GM20431 (cell line): ENCODE measurements around the gene CNIH3.

Experiments
- in situ Hi-C: fragments of 300-500 bp; cut with MseI, MboI; formaldehyde crosslinking; loops from one replicate; pipeline ENCODE4 v1.15.0; 2020; ENCODE audit warnings: low sequenced_read_pairs; ENCODE audit not compliant: unreplicated experiment

CNIH3 gene

DNA sequence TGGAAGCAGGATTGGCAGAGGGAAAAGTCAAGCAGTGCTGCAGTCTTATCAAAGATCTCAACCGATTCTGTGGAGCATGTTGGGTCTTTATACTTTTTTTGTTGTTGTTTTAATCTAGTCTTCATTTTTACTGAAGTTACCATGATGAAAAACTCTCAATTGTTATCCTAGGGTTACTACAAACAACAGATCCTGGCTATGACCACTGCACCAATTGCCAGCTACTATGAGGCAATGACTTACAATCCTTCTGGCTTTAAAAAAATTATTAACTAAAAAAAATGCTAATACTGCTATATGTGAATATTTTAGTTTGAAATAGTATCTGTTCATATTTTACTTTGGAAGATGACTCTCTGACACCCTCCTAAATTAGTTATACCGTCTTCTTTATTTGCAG lies 145.9 kb downstream of the CNIH3 start:
- in situ Hi-C loops = no loop called here

DNA sequence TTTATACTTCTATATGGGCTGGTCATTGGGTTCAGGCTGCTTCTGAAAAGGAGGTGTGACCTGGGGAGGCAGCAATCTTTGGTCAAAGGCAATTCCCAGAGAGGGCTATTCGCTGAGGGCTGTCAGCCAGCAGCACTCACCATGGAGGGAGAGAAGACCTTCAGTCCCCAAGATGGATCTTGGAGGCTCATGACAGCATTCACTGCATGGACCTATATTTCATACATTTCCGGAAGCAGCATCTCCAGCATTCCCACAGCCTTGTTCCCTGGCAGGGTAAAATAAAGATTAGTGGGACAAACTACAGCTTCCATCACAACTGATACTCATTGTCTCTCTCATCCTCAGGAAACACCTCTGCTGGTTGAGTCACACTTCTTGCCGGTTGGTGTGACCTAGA lies 146.6 kb downstream of the CNIH3 start:
- in situ Hi-C loops = no loop called here

DNA sequence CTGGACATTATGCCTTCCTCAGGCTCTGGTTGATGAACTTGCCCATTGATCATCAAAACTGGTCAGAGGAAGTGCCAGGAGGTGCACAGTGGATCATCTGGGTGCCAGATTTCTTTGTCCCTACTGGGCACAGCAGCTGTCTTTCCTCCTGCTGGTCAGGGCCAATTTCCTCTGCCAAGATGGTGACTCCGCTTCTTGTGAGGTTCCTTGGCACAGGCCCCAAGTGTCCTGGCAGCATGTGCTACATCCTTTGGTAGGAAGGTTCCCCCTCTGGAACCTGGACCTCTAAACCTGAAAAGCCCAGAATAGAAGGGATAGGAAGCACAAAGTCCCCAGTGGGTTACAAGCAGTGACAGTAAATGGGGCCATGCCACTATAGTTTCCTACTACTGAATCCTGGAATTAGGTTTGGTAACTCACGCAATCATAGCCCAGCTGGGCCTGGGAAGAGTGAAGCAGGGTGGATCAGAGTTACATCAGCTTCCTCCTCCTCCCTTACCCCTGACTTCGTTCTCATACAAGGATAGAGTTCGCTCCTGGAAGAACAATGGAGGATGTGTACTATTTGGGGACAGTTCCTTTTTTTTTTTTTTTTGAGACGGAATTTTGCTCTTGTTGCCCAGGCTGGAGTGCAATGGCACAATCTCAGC lies 147.1 kb downstream of the CNIH3 start:
- in situ Hi-C loops = no loop called here

DNA sequence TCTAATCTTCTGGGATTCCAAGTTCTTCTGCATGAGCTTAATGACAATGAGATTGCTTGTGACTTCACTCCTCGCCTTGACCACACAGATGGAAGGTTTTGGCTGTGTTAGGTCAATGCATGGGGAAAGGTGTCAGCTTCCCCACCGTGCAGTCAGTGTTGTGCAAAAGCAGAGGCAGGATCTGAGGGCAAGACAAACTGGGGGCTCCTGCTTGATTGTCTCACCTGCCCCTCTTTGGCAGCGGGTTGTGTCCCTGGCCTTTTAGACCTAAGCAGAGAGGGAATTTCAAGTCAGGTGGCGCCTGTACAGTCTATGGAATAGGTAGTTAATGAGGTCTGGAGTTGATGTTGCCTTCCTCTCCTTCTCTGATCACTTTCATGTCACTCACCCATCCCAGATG lies 150.1 kb downstream of the CNIH3 start:
- in situ Hi-C loops = no loop called here

DNA sequence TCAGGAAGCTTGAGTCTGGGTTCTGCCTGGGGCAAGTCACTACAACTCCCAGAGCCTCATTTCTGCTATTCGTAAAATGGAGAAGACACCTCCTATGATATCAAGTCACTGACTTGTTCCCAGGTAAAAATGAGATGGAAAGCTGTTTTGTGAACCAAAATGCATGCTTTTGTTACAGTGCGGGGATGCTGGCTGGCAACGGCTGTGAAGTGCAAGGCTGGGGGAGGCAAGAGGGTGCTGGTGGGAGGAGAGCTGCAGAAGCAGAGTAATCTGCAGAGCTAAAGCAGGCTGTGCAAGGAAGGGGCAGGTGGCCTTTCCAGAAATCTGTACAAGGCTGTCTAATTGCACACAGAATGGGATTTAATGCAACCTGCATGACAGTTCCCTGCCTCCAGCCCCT lies 150.9 kb downstream of the CNIH3 start:
- in situ Hi-C loops = no loop called here

DNA sequence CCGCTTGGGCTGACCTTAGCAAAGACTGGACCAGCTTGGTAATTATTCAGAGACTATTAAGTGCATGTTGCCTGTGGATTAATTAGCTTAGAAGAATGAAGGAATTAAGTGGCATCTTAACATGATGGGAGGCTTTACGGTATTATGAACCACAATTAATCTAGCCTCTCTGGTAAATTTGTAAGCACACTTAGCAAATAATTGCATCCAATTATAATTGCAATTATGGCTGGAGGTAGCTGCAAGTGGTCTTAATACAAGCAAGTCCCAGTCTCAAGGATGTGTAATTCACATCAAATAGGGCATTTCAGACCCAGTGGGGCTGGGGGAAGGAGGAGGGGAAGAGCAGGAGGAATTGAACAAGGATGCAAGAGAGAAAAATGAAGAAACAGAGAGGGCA lies 151.6 kb downstream of the CNIH3 start:
- in situ Hi-C loops = no loop called here

DNA sequence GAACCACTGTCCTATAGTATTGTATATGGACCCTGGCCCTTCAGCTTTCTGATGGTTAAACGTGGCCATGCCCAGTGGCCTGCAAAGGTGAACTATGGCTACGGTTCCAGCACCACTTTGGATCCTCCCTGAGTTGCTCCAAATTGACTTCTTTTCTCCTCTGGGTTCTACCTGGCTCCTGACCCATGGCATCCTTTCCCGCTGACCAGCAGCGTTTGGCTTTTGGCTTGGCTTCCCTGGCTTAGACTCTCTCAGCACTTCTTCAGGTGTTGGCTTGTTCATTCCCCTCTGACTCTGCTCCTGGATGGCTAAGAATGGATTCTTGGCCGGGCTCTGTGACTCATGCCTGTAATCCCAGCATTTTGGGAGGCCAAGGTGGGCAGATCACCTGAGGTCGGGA lies 152.9 kb downstream of the CNIH3 start:
- in situ Hi-C loops = no loop called here

DNA sequence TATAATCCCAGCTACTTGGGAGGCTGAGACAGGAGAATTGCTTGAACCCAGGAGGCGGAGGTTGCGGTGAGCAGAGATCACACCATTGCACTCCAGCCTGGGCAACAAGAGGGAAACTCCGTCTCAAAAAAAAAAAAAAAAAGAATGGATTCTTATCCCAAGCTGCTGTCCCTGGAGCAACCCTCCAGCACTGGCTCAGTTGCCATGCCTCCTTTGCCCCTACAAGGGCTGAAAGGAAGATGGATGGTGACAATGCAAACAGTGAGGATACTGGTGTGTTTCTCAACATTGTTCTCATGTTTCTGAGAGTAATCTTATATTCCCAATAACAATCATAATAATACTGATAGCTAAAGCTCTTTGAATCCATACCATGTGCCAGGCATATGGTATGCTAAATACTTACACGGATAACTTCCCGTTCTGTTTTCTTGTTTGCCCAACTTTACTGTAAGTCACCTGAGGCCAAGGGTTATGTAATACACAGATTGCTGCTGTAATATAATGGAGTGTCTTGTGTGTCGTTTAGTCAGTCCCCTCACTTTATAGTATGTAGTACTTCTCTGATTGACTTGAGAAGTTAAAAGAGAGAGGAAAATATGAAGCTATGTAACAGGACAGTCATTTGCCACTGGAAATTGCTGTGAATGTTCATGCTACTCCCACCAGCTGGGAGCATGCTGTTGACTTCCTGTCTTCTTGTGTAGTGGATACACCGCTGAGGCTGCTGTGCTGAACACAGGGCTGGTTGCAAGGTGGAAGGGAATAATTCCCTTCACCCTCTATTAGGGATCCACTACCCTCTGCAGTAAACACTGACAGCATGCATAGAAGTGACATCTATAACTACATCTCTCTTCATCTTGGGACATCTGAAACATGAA lies 153.6 kb downstream of the CNIH3 start:
- in situ Hi-C loops = no loop called here

DNA sequence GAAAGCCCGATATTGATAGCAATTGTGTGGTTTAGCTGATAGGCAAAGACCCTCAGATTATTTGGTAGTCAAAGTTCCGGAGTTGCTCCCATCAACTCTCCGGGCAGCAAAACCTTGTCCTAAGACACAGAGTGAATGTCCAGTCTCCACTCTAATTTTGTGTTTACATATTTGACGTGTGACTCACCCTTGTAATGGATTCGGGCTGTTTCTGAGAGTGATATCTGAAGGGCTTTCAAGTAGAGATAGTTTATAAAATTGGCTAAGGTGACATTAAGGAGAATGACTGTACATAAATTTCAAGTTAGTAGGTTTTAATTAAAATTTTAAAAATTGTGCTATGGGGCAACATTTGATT lies 154.2 kb downstream of the CNIH3 start:
- in situ Hi-C loops = no loop called here

DNA sequence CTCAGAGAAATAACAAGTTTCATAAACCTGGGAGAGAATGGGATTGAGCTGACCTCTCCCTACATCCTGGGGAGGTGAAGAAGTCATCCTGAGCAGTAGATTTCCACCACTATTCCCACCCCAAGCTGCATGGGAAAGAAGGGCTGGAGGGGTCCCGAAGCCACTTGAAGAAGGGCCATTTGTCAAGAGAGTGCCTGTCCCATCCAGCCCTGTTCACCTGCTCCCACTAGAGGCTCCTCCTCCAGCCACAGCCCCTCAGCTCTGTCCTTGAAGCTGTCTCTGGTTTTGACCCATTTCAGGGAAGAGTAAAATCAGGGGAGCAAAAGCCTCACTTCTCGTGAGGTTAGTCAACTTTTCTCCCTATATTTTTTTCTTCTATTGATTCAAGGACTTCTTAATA lies 157.5 kb downstream of the CNIH3 start:
- in situ Hi-C loops = no loop called here

DNA sequence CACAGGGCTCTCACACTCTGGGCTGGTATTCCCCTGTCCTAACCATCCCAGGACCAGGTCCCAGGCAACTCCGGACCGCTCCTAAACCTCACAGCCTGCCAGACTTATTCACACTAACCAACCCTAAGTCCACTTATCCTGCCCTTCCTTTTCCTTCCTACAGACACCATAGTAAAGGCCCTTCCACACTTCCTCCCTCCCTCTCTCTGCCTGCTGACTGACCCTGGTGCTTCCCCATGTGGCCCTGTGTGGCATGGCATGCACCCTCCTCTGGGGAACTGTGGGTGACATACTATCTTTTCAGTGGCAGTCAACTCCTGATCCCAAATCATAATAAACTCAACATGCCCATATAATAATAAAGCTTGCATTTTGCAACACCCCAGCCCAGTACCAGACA lies 158.3 kb downstream of the CNIH3 start:
- in situ Hi-C loops = no loop called here

DNA sequence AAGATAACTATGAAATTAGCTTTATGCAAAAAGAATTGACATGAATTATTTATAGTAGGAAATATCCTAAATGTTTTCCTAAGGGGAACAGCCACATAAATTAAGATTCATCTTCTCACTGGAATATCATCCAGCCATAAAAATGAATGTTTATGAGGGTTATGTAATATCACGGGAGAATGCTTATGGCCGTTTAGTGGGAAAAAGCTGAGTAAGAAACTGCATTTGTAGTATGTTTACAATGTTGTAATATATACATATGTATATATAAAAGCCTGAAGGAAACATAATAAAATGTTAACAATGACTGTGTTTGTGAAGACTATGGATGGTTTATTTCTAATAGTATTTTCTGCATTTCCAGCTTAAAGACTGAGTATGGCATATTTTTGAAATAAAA lies 161.1 kb downstream of the CNIH3 start:
- in situ Hi-C loops = no loop called here

DNA sequence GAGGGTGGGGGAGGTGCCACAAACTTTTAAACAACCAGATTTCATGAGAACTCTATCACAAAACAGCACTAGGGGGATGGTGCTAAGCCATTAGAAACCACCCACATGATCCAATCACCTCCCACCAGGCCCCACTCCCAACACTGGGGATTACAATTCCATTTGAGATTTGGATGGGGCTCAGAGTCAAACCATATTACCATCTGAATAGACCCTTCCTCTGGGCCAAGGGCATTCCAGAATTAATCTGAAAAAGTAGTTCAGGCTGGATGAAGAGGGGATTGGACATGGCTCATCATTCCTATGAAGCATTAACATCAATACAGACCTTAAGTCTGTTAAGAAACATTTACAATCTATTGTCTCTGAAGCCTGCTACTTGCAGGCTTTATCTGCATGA lies 163.4 kb downstream of the CNIH3 start:
- in situ Hi-C loops = no loop called here

DNA sequence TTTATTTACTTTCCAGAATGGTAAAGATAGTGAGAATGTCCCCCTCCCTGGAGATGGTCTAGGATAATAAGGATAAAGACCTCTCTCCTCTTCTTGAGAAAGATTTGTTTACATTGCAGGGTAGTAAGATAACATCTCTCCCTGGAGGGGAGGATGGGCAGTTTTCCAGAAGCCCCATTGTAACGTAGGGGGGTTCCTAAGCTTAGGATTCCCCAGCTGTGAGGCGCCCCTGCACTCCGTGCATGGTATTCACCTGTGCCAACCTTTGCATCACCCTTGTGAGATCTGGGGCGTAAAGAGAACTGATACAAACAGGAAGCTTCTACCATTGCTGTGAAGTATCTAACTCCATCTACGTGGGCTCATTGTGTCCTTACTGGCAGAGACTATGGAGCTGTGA lies 164.6 kb downstream of the CNIH3 start:
- in situ Hi-C loops = no loop called here

DNA sequence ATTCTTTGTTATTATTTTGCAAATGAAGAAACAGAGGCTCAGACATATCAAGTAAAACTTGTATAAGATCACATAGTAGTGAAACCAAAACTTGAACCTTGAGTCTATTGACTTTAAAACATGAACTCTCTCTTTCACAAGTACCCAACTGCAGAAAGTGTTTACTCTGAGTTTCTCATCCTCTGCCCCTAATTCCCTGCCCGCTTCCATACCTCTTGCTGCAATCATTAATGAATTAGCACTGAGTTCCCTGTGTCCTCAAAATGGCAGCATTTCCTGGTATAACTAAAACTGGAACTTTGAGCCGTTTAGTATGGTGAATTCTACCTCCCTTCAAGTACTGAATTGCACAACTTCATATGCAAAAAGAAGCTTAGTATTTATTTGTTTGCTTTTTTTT lies 165.7 kb downstream of the CNIH3 start:
- in situ Hi-C loops = no loop called here

DNA sequence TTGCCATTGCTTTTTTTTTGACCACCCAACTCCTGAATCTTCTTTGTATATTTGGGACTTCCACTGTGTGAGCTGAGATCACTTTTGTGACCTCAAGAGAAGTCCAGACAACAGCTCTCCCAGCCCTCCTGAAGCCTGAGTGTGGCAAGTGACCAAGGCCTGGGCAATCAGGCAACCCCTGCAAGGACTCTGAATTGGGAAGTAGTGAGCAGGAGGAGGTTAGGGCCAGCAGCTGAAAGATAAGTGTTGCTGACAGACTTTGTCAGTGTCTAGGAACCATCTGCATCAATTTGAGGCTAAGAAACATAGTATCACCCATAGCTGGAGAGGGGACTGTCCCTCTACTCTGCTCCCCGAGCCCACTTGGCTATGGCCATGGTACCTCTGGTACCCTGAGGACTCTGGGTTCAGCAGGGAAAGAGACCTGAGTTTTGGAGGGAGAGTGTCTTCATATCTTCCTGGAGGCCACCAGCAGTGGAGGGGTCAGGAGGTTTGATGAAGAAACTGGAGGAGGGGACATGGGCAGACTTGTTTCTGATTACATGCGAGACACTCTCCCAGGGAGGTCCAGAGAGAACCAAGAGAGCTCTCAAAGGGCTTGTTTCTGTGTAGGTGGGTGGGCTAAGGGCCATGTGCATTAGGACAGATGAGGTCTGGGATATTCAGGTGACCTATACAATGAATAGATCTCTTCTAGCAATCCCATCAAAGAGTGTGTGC lies 166.3 kb downstream of the CNIH3 start:
- in situ Hi-C loops = no loop called here

DNA sequence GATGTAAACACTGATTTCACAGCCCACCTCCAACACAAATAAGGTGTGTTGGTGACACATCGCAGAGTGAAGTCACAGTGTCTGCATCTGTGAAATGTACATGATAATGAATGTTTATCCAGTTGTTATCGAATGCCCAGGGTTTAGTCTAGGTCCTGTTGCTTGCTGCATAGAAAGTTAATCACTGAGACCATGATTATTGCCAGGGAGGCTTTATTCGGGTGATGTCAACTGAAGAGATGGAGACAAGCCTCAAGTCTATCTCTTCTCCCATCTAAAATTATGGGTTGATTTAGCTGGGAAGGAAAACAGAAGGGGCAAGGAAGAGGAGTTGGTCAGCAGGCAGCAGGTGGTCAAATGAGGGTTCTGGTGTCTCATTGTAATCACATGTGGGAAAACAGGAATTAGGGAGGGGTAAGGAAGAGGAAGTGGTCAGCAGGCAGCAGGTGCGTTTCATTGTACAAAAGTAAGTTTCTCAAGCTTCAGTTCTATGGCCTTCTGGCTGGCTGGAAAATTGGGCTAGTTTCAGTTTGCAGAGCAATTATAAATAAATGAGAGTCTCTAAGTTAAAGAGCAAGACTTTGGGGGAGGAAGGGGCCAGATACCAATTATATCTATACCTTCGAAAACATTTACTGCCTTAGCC lies 167.0 kb downstream of the CNIH3 start:
- in situ Hi-C loops = no loop called here

DNA sequence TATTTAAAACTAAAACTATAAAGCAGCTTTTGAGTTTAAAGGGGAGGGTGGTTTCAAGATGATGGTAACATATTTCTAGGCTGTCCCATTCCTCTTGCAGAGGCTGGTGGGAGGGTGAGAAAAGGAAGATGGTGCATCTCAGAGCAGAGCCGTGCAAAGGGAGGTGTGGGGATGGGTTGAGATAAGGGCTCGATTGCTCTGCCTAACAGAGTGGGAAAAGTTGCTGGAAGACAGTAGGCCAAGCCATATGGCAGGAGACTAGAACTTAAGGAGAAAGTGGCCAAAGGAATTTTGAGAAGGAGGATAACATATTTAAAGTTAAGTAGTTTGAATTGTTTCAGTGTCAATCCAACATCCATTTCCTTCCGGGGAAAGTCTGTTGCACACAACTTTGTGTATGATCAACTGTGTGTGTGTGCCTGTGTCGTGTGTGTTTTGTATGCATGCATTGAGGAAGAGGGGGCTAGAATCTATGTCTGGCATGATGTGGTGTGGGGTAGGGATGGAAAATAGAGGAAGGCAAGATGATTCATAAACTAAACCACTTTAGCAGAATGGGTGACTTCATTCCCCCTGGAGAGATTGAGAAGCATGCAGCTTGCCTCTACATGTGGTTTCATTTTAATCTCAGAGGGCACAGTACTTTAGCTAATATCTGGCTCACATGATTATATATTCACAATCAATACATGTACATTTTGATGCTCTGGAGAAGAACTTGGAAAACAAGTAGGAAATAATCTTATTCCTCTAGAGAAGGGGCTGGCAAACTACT lies 168.3 kb downstream of the CNIH3 start:
- in situ Hi-C loops = no loop called here

DNA sequence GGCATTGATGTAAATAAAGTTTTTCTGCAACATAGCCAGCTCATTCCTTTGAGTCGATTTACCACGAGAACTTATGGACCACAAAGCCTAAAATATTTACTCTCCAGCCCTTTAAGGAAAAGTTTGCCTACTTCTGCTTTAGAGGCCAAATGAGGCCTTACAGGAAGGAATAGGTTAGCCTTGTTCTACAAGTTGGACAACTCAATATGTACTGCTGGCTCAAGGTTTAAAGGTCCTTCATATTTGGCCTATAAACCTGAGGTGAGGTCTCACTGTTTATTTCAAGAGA lies 168.9 kb downstream of the CNIH3 start:
- in situ Hi-C loops = no loop called here

DNA sequence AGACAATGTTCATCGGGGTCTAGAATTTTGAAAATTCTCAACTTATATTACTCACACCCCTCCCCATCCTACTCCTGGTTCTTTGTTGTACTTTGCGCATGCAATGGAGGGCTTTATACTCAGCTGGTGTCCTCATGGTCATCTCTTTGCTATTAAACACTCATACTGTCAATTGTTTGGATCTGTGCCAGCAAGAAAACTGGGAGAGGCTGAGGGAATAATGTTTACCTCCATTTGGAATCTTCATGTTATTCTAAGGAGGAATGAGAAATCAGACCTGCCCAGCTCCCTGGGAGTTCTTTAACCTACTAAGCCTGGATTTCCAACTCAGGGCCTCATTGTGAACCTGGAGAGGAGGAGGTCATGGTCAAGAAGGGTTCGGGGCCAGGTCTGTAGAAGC lies 169.5 kb downstream of the CNIH3 start:
- in situ Hi-C loops = no loop called here
